Astrocyte (in vitro differentiated cells and primary cell): ENCODE data around the gene PKM. TPM values are rescaled to one million over a fixed set of nuclear protein-coding genes. Genes with fewer than 3 reads are reported as not detected.

Experiments
- DNase-seq: peaks from one replicate; pipeline ENCODE4 v3.0.0-alpha.2; 2010; ENCODE audit warnings: low read depth
- FAIRE-seq: peaks from 2 replicates; lab custom pipeline; 2011; peaks lifted over from hg19 to GRCh38; lab: Jason Lieb, UNC
- H2AFZ ChIP-seq: 2 replicates; pipeline ENCODE4 v1.6.0; 2012; ENCODE audit warnings: low read depth, low read length, inconsistent platforms
- H3K27ac ChIP-seq: 2 replicates; pipeline ENCODE4 v1.5.1; 2011; ENCODE audit warnings: low read depth, low read length, inconsistent platforms
- H3K27me3 ChIP-seq: 2 replicates; pipeline ENCODE4 v1.6.0; 2011; ENCODE audit warnings: low read length, inconsistent platforms; ENCODE audit not compliant: insufficient read depth
- H3K36me3 ChIP-seq: 2 replicates; pipeline ENCODE4 v1.5.1; 2011; ENCODE audit warnings: low read length, inconsistent platforms; ENCODE audit not compliant: insufficient read depth
- H3K4me1 ChIP-seq: 2 replicates; pipeline ENCODE4 v1.5.1; 2011; ENCODE audit warnings: low read length, inconsistent platforms; ENCODE audit not compliant: insufficient read depth
- H3K4me2 ChIP-seq: 2 replicates; pipeline ENCODE4 v1.6.0; 2012; ENCODE audit warnings: low read length, inconsistent platforms
- H3K4me3 ChIP-seq: 2 replicates; pipeline ENCODE4 v1.5.1; 2011; ENCODE audit warnings: low read depth, mild to moderate bottlenecking, low read length, inconsistent platforms; ENCODE audit not compliant: insufficient read depth
- H3K79me2 ChIP-seq: 2 replicates; pipeline ENCODE4 v1.6.0; 2012; ENCODE audit warnings: mild to moderate bottlenecking, low read length, inconsistent platforms; ENCODE audit not compliant: insufficient read depth
- H3K9ac ChIP-seq: 2 replicates; pipeline ENCODE4 v1.6.0; 2012; ENCODE audit warnings: mild to moderate bottlenecking, low read length, inconsistent platforms
- H3K9me3 ChIP-seq: 2 replicates; pipeline ENCODE4 v1.5.1; 2012; ENCODE audit warnings: low read depth, mild to moderate bottlenecking, low read length, inconsistent platforms; ENCODE audit not compliant: insufficient read depth
- H4K20me1 ChIP-seq: 2 replicates; pipeline ENCODE4 v1.6.0; 2012; ENCODE audit warnings: low read length, inconsistent platforms; ENCODE audit not compliant: insufficient read depth
- H3K27ac Mint-ChIP-seq: one replicate; pipeline ENCODE4 v1.8.0; 2021; ENCODE audit warnings: mild to moderate bottlenecking, mixed read lengths; ENCODE audit not compliant: unreplicated experiment
- H3K27me3 Mint-ChIP-seq: one replicate; pipeline ENCODE4 v1.8.0; 2021; ENCODE audit warnings: low read depth, mixed read lengths; ENCODE audit not compliant: unreplicated experiment
- H3K36me3 Mint-ChIP-seq: one replicate; pipeline ENCODE4 v1.8.0; 2021; ENCODE audit warnings: low read depth, mixed read lengths; ENCODE audit not compliant: unreplicated experiment
- H3K4me1 Mint-ChIP-seq: one replicate; pipeline ENCODE4 v1.8.0; 2021; ENCODE audit warnings: low read depth, mixed read lengths; ENCODE audit not compliant: unreplicated experiment
- H3K4me3 Mint-ChIP-seq: one replicate; pipeline ENCODE4 v1.8.0; 2021; ENCODE audit warnings: mild to moderate bottlenecking, moderate library complexity, mixed read lengths; ENCODE audit not compliant: unreplicated experiment
- H3K9me3 Mint-ChIP-seq: one replicate; pipeline ENCODE4 v1.8.0; 2021; ENCODE audit warnings: mild to moderate bottlenecking, mixed read lengths; ENCODE audit not compliant: unreplicated experiment
- EZH2 ChIP-seq: IDR thresholded peaks from 2 replicates; pipeline ENCODE4 v1.6.1; 2012; ENCODE audit warnings: mild to moderate bottlenecking, low read length, inconsistent platforms; ENCODE audit not compliant: insufficient read depth
- total RNA-seq: library from RNA; stranded (reverse); gene quantifications from 2 replicates; pipeline ENCODE4 v1.2.1, GENCODE V29; 2021
- TF ChIP-seq, protein P1 (sequence below): IDR thresholded peaks from 2 replicates; pipeline ENCODE4 v1.5.1; 2011; ENCODE audit warnings: low read depth, mild to moderate bottlenecking, inconsistent platforms, low read length, moderate library complexity; ENCODE audit not compliant: insufficient read depth

The PKM gene
- total RNA-seq, 1 donor from 2014 or later, result 2,288 TPM

- Histone ChIP-seq H3K4me1 (no peaks in the 10 kb centered on the region), H3K9me3 (no peaks in the 10 kb centered on the region), H3K27me3 (peaks cover 4% of the 10 kb centered on the region), H3K36me3 (no peaks in the 10 kb centered on the region), H3K9ac (no peak overlapping the region), H3K79me2 (no peaks in the 10 kb centered on the region), H3K27ac (no peak overlapping the region), H3K4me2 (no peak overlapping the region), H3K4me3 (no peak overlapping the region), H2AFZ (no peak overlapping the region), H4K20me1 (no peaks in the 10 kb centered on the region)
- Mint-ChIP-seq H3K4me1 (no peaks in the 10 kb centered on the region), H3K36me3 (no peaks in the 10 kb centered on the region), H3K27ac (no peak overlapping the region), H3K9me3 (no peaks in the 10 kb centered on the region), H3K4me3 (no peak overlapping the region), H3K27me3 (peaks cover 20% of the 10 kb centered on the region)
- TF ChIP-seq EZH2, result no peak
- TF ChIP-seq, protein P1, sequence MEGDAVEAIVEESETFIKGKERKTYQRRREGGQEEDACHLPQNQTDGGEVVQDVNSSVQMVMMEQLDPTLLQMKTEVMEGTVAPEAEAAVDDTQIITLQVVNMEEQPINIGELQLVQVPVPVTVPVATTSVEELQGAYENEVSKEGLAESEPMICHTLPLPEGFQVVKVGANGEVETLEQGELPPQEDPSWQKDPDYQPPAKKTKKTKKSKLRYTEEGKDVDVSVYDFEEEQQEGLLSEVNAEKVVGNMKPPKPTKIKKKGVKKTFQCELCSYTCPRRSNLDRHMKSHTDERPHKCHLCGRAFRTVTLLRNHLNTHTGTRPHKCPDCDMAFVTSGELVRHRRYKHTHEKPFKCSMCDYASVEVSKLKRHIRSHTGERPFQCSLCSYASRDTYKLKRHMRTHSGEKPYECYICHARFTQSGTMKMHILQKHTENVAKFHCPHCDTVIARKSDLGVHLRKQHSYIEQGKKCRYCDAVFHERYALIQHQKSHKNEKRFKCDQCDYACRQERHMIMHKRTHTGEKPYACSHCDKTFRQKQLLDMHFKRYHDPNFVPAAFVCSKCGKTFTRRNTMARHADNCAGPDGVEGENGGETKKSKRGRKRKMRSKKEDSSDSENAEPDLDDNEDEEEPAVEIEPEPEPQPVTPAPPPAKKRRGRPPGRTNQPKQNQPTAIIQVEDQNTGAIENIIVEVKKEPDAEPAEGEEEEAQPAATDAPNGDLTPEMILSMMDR, result no peak
- DNase-seq (no peak), FAIRE-seq (no peak)
Observed at GRCh38 chr15:72161361-72162132, 69.4 kb downstream of the PKM start.

- Histone ChIP-seq H3K9ac (no peak overlapping the region), H3K27ac (no peak overlapping the region), H2AFZ (no peak overlapping the region), H3K27me3 (peaks cover 4% of the 10 kb centered on the region), H3K4me1 (peaks cover under 1% of the 10 kb centered on the region), H3K4me3 (no peak overlapping the region), H3K9me3 (no peaks in the 10 kb centered on the region), H4K20me1 (no peaks in the 10 kb centered on the region), H3K36me3 (no peaks in the 10 kb centered on the region), H3K4me2 (no peak overlapping the region), H3K79me2 (no peaks in the 10 kb centered on the region)
- Mint-ChIP-seq H3K36me3 (no peaks in the 10 kb centered on the region), H3K27ac (no peak overlapping the region), H3K27me3 (peaks cover 20% of the 10 kb centered on the region), H3K4me3 (no peak overlapping the region), H3K9me3 (no peaks in the 10 kb centered on the region), H3K4me1 (no peaks in the 10 kb centered on the region)
- TF ChIP-seq, protein P1, result no peak
- no peak for TF ChIP-seq EZH2
- DNase-seq (no peak), FAIRE-seq (no peak)
Observed at GRCh38 chr15:72160696-72161245, 70.2 kb downstream of the PKM start.

GRCh38 chr15:72156928-72157327 is 74.1 kb downstream of the PKM start:
- Mint-ChIP-seq H3K36me3 (no peaks in the 10 kb centered on the region), H3K27me3 (peaks cover 12% of the 10 kb centered on the region), H3K27ac (no peak overlapping the region), H3K4me1 (peaks cover 5% of the 10 kb centered on the region), H3K9me3 (no peaks in the 10 kb centered on the region), H3K4me3 (no peak overlapping the region)
- no peaks in the 10 kb centered on the region for H3K27me3 ChIP-seq
- H3K9ac ChIP-seq, result no peak overlapping the region
- no peaks in the 10 kb centered on the region for H3K79me2 ChIP-seq
- H3K4me2 ChIP-seq, result no peak overlapping the region
- H3K4me1 ChIP-seq, result peaks cover 11% of the 10 kb centered on the region
- FAIRE-seq (no peak), DNase-seq (no peak)
- no peak for TF ChIP-seq EZH2
- no peaks in the 10 kb centered on the region for H4K20me1 ChIP-seq
- no peak overlapping the region for H3K4me3 ChIP-seq
- H3K27ac ChIP-seq, result no peak overlapping the region
- no peaks in the 10 kb centered on the region for H3K36me3 ChIP-seq
- no peaks in the 10 kb centered on the region for H3K9me3 ChIP-seq
- no peak overlapping the region for H2AFZ ChIP-seq
